HG02678 (cell line): Measurements from ENCODE around the gene RHOB.
"Not testable (repeated sequence)": the region's sequence is repeated elsewhere in the genome, so short reads cannot be mapped to it uniquely, and the experiment has no call there.

Experiments used
- ATAC-seq: cut with Tn5 transposase; IDR thresholded peaks from one replicate; pipeline ENCODE4 v1.9.1; 2021; ENCODE audit warnings: mild to moderate bottlenecking, moderate library complexity; ENCODE audit not compliant: unreplicated experiment

The RHOB gene

GRCh38 chr2:20422402-20423271, 24.2 kb upstream of the RHOB start:
- no peak for ATAC-seq

GRCh38 chr2:20423359-20423758, 23.5 kb upstream of the RHOB start:
- no peak for ATAC-seq

- no peak for ATAC-seq
Measured at GRCh38 chr2:20423847-20424246, 23.0 kb upstream of the RHOB start.

GRCh38 chr2:20424300-20425290, 22.3 kb upstream of the RHOB start:
- ATAC-seq: peak; percentile 69

- ATAC-seq: no peak
Measured at GRCh38 chr2:20425371-20425881, 21.4 kb upstream of the RHOB start.

- no peak for ATAC-seq
Measured at GRCh38 chr2:20425884-20426283, 21.0 kb upstream of the RHOB start.

GRCh38 chr2:20427931-20428526, 18.8 kb upstream of the RHOB start:
- no peak for ATAC-seq

- ATAC-seq: no peak
Measured at GRCh38 chr2:20428717-20429490, 18.0 kb upstream of the RHOB start.

- ATAC-seq: peak; percentile 72
Measured at GRCh38 chr2:20429528-20429927, 17.3 kb upstream of the RHOB start.

GRCh38 chr2:20430035-20430434, 16.8 kb upstream of the RHOB start:
- no peak for ATAC-seq

GRCh38 chr2:20430461-20431300, 16.2 kb upstream of the RHOB start:
- ATAC-seq: peak; percentile 47

GRCh38 chr2:20431301-20431698, 15.6 kb upstream of the RHOB start:
- ATAC-seq: no peak

GRCh38 chr2:20431772-20432171, 15.1 kb upstream of the RHOB start:
- ATAC-seq: no peak

GRCh38 chr2:20432714-20433113, 14.2 kb upstream of the RHOB start:
- ATAC-seq: no peak

GRCh38 chr2:20433249-20433648, 13.6 kb upstream of the RHOB start:
- no peak for ATAC-seq

GRCh38 chr2:20433946-20434553, 12.8 kb upstream of the RHOB start:
- ATAC-seq: no peak

- no peak for ATAC-seq
Measured at GRCh38 chr2:20434588-20435294, 12.1 kb upstream of the RHOB start.

GRCh38 chr2:20435456-20435855, 11.4 kb upstream of the RHOB start:
- ATAC-seq: not testable (repeated sequence)
